HFF-Myc (cell line): ENCODE results near the gene NR4A1.

ENCODE experiments used
- DNase-seq: peaks from one replicate; pipeline ENCODE4 v3.0.0-alpha.2; 2011; ENCODE audit warnings: low read depth; ENCODE audit errors: extremely low read depth
- H3K4me3 ChIP-seq: replicated peaks from 2 replicates; pipeline ENCODE4 v1.5.1; 2011; ENCODE audit warnings: low read depth, mild to moderate bottlenecking, control low read depth, low read length
- CTCF ChIP-seq: IDR thresholded peaks from 2 replicates; pipeline ENCODE4 v1.5.1; 2012; ENCODE audit warnings: mild to moderate bottlenecking, low read depth, low read length, control low read depth; ENCODE audit errors: missing control alignments

NR4A1 gene

DNA sequence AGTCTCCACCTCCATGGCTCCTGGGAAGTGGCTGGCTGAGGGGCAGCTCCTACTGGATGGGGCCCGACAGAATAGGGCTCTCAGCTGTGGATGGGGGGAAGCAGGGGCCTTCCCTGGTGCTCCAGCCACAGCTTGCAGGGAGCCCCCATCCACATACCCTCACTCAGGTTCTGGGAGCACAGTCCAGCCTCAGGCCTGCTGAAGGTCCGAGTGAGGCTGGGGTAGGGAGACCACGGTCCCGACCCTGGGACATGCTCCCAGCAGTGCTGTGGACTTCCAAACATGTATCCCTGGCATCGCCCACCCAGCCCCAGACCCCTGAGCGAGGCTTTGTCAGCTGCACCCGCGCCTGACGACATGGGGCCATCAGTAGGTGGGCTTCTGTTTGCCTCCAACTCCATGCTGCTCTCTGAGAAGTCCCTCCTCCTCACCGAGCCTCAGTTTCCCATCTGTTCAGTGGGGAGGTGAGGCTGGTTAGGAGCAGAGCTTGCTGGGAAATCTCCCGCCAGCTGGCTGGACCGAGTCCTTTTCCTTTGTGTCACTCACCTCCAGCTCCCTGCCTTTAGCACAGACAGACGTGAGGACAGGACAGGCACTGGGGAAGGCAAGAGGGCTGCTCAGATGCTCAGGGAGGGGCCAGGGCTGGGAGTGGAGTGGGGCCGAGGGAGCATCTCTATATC lies 9.4 kb downstream of the NR4A1 start:
- DNase-seq, result no peak
- no peak for TF ChIP-seq CTCF
- no peak overlapping the region for H3K4me3 ChIP-seq

- no peak for DNase-seq
- TF ChIP-seq CTCF, result no peak
- no peak overlapping the region for H3K4me3 ChIP-seq
Measured at GRCh38 chr12:52061470-52062166, 10.4 kb downstream of the NR4A1 start.

DNA sequence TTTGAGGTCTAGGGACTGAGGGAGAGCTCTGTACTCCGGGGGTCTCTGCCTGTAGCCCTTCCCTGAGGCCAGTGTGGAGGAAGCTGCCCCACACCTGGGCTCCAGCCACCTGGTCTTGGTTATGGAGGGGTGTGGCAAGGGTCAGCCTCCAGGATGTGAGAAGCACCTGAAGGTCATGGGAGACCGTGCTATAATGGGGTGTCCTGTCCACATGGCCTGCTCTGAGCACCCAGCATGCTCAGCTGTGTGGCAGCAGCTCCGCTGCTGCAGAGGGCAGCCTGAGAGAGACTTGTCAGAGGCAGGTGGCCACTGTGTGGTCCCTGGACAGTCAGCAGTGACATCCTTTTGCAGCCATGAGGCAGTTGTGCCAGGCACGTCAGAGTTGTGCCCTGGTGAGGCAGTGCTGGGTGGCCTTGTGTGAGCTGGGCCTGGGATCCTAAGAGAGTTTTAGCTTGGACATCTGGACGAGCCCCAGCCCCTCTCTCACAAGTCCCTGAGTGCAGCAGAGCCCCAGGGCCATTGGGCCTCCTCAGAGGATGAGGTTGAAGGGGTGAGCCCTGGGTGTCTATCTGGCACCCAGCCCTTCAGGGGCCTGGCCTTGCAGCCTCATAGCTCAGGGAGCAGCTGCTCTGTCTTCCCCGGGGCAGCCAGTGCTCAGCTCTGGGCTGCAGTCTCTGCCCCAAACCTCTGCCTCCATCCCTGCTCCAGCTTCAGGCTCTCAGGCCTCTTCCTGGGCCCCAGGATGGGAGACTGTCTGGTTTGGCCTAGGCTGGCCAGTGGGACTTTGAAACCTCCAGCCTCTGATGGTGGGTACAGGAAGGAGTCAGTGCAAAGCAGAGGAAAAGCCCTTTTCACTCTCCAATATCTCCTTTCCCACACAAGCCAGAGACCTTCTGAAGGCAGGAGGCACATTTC lies 11.2 kb downstream of the NR4A1 start:
- DNase-seq, result no peak
- TF ChIP-seq CTCF, result no peak
- no peak overlapping the region for H3K4me3 ChIP-seq

- no peak for DNase-seq
- no peak for TF ChIP-seq CTCF
- H3K4me3 ChIP-seq, result no peak overlapping the region
Measured at GRCh38 chr12:52063082-52063924, 12.1 kb downstream of the NR4A1 start.

GRCh38 chr12:52063981-52064649 lies 12.9 kb downstream of the NR4A1 start:
- no peak for TF ChIP-seq CTCF
- no peak for DNase-seq
- H3K4me3 ChIP-seq, result no peak overlapping the region
